Measurements from ENCODE around the gene ERBIN. TPM values are rescaled to one million over a fixed set of nuclear protein-coding genes. Genes with fewer than 3 reads are reported as not detected.

ERBIN gene
- total and polyA plus RNA-seq, 2 of the 13 experiments (the other 11 are each of a cell fraction or from before 2014, with no cell fraction given) = 14.4 to 41.7 TPM

Small RNA genes within 50 kb of the gene (small RNA-seq; reads per million reads assigned to genes)
- gene RF00598 (ENCODE audit: insufficient read depth in 2 of 3, insufficient read length in 3 of 3, low read depth in 2 of 3, low replicate concordance in 1 of 3) = 0 reads per million in 3 experiments

Other genes starting within 250 kb of the ERBIN start
- gene SGTB, start 204.5 kb upstream of the ERBIN start, total RNA-seq (2016; rRNA removed; fragmentation: Illumina TruSeq; extraction: Trizol) = 11.2 and 13.9 TPM in 2 replicates
- 3.3 and 5.2 TPM in 2 replicates for gene SGTB, start 204.5 kb upstream of the ERBIN start, polyA plus RNA-seq (2011; rRNA removed)
- gene NLN, start 204.4 kb upstream of the ERBIN start, total RNA-seq (2016; rRNA removed; fragmentation: Illumina TruSeq; extraction: Trizol) = 36.7 and 62.9 TPM in 2 replicates
- gene NLN, start 204.4 kb upstream of the ERBIN start, polyA plus RNA-seq (2011; rRNA removed) = 10.5 and 11.9 TPM in 2 replicates
- 46.5 and 90.9 TPM in 2 replicates for gene SREK1, start 217.7 kb downstream of the ERBIN start, total RNA-seq (2016; rRNA removed; fragmentation: Illumina TruSeq; extraction: Trizol)
- gene SREK1, start 217.7 kb downstream of the ERBIN start, polyA plus RNA-seq (2011; rRNA removed) = 49.2 and 60.6 TPM in 2 replicates

Measured in HepG2 (cell line).